NCI-H510A treated with DMSO at 0.1 percent for 48 hours (cell line): ENCODE measurements around the gene CHTF18.
A peak's percentile ranks its signal among the peaks of the same experiment; 100 is the strongest.
"Not testable (repeated sequence)": the region's sequence is repeated elsewhere in the genome, so short reads cannot be mapped to it uniquely, and the experiment has no call there.

Experiments used
- DNase-seq: peaks from one replicate; lab custom pipeline; 2025; lab: John Stamatoyannopoulos, UW

The CHTF18 gene

DNA sequence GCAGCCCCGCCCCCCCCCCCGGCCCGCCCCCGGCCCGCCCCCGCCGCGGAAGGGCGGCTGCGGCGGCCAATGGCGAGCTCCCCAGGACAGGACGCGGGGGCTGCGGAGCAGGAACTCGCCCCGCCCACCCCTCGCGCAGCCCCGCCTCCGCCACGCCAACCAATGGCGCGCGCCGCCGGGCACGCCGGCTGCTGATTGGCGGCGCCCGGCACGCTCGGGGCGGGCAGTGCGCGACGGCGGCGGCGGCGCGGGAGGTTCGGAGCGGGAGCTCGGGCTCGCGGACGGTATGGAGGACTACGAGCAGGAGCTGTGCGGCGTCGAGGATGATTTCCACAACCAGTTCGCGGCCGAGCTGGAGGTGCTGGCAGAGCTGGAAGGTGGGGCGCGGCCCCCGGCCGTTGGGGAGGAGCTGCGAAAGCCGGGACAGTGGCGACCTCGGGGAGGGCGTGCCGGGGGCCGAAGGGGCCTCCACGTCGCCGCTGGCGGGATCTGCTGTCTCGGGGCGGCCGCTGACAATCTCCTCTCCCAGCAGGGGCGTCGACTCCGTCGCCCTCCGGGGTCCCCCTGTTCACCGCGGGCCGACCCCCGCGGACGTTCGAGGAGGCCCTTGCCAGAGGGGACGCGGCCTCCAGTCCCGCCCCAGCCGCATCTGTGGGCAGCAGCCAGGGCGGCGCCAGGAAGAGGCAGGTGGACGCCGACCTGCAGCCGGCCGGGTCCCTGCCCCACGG, at the start of gene CHTF18:
Gene CHTF18 (plus strand): TSS at position 222 of the 728 bp plus-strand sequence. CDS start 65 bp downstream, at position 287.
- peak; percentile 50 for DNase-seq

DNA sequence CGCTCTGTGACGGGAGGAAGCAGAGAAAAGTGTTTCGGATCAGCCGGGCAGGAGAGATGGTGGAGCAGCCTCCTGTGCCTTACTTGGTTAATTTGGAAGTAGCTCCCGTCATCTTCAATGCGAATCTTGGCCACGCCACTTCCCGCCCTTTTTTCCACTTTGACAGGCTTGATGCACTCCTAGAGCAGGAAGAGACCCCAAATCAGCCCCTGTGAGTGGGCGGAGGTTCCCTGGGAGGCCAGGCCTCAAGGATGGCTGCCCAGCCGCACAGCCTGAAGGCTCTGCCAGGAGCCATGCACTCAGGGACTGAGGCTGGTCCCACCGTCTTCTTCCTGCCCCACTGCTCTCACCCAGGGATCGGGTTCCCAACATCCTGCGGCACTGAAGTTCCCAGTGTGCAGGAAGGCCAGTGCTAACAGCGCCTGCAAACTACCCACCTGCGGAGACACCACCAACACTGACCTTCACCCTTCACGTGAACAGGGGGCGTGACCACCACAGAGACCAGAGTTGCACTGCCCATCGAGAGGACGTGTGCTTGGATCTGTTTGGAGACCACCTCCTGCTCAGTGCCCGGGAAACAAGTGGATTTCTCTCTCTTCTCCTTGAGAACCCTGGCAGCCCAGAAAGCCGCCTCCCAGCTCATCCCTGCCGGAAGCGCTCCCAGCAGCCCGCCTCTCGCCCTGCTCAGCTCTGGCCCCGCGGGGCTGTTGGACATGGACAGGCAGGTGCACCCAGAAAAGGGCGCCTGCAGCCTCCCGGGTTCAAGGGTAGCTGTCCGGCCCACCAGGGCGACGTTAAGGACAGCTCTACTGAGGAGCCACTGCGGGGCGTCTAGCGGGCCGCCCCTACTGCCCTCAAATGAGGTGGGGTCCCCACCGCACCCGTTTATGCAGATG, 48.6 kb upstream of the CHTF18 start:
- no peak for DNase-seq

DNA sequence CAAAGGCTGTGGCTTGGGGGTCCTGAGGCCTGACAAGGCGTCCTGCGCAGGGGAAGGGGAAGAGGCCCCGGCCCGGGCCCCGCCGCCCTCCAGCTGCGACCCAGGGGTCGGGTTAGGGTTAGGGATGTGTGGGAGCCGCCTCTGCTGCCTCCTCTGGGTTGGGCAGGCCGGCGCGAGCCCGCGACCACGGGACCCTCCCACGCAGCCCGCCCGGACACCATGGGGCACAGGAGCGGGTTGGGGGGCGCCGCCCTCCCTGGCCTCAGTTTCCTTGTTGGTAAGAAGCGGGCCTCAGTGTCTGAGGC, 48.0 kb upstream of the CHTF18 start:
- no peak for DNase-seq

DNA sequence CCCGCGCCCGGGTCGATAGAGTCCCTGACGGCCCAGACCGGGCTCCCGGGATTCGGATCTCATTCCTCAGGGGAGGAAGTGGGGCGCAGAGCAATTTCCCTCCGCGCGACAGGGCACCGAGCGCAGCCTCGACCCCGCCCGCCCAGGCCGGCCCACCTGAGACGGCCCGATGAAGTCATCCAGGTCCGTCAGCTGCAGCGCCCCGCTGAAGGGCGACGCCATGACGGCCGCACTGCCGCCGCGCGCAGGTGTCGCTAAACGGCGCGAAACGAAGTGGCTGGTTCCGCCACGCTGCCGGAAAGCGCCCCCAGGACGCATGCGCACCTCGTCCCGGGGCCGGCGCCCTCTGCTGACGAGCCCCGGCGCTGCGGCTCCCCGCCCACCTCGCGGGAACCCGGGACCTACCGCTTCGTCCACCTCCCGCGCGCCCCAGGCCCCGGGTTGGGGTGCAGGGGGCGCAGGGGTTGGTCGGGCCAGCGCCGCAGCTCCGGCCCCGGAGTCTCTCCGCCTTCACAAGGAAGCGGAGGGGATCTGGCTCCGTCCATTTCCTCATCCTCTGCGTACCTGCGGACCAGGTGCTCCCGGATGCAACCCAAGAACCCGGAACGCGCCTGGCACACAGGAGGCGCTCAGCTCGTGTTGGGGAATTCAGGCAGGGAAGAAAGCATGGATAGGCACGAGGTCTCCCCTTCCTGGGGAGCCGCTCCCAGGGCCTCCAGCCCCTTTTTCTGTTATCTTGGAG, 47.5 kb upstream of the CHTF18 start, which contains the start of gene CIAO3:
Gene CIAO3 (minus strand): TSS at position 234 of the 742 bp plus-strand sequence. CDS start 12 bp downstream, at position 222.
- DNase-seq, result peak; percentile 45

DNA sequence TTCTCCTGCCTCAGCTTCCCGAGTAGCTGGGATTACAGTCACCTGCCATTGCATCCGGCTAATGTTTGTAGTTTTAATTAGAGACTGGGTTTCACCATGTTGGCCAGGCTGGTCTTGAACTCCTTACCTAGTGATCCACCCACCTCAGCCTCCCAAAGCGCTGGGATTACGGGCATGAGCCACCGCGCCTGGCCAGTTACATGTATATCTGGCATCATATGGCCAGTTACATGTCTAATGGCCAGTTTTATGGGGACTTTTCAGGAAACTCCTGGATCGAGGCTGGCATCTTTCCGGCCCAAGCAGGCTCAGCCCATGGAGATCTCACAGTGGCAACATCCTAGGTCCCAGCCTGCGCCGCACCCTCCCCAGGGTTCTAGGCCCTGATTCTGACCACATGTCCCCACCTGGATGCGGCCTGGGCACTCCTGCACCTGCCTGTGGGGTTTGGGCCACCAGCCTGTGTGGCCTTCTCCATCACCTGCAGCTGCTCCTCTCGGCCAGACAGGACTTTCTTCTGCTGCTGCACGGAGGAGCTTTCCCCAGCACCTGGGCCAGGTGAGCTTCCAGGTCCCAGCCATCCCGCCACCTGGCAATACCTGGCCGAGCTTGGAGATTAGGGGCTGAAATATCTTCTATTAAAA, 46.3 kb upstream of the CHTF18 start:
- DNase-seq, result no peak

DNA sequence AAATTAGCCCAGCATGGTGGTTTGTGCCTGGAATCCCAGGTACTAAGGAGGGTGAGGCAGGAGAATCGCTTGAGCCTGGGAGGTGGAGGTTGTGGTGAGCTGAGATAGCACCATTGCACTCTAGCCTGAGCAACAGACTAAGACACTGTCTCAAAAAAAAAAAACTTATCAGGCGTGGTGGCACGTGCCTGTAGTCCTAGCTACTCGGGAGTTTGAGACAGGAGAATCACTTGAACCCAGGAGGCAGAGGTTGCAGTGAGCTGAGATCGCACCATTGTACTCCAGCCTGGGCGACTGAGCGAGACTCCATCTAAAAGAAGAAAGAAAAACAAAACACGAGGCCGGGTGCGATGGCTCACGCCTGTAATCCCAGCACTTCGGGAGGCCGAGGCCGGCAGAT, 45.5 kb upstream of the CHTF18 start:
- not testable (repeated sequence) for DNase-seq

DNA sequence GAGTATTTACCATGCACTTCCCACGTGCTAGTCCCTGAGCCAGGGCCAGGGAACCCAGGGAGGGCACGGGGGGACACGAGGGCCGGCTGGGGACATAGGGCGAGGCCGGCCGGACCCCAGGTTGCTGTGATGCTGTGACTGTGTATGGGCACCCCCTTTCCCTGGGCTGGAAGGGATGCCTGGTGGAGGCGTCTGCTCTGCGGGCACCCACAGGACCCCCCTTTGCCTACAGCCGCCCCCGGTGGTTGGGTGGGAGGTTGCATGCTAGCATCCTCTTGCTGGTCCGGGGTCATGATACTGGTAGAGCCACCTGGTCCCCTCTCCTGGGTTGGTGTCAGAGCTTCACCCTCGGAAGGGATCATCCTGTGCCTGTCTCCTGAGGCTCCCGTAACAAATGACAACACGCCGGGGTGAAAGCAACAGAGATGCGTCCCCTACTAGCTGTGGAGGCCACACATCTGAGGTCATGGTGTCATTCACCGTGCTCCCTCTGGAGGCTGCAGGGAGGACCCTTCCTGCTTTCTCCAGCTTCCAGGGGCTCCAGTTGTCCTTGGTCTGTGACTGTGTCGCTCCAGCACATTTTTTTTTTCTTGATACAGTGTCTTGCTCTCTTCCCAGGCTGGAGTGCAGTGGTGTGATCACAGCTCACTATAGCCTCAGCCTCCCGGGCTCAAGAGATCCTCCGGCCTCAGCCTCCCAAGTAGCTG, 44.5 kb upstream of the CHTF18 start:
- DNase-seq, result no peak

DNA sequence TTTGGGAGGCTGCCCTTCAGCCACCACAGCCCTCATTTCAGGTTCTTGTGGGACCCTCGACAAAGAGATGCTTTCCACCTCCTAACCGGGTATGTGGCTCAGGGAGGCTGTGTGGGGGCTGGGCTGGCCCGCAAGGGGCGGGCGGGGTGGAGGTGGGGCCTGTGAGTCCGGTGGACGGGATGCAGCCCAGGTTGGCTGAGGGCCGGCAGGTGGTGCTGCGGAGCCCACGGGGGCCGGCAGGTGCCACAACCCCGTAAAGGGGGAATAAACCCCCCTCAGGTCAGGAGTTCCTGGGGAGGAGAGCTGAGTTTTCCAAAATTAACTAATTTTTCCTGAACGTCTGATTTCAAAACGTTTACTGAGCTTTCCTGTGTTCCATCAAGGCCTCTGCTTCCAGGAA, 42.7 kb upstream of the CHTF18 start:
- DNase-seq, result peak; percentile 6

DNA sequence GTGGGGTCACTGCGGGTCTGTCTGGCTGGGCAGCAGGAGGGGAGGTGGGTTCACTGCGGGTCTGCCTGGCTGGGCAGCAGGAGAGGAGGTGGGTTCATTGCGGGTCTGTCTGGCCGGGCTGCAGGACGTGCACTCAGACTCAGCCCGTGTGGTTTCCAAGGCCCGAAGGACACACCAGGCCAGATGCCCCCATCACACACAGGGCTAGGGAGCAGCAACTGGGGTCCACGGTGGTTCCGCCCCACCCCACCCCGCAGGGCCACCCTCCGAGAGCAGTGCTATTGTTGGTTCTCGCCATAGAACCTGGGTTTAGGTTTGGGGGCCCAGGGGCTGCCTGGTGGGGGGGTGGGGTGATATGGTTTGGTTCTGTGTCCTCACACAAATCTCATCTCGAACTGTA, 41.8 kb upstream of the CHTF18 start:
- DNase-seq, result no peak

DNA sequence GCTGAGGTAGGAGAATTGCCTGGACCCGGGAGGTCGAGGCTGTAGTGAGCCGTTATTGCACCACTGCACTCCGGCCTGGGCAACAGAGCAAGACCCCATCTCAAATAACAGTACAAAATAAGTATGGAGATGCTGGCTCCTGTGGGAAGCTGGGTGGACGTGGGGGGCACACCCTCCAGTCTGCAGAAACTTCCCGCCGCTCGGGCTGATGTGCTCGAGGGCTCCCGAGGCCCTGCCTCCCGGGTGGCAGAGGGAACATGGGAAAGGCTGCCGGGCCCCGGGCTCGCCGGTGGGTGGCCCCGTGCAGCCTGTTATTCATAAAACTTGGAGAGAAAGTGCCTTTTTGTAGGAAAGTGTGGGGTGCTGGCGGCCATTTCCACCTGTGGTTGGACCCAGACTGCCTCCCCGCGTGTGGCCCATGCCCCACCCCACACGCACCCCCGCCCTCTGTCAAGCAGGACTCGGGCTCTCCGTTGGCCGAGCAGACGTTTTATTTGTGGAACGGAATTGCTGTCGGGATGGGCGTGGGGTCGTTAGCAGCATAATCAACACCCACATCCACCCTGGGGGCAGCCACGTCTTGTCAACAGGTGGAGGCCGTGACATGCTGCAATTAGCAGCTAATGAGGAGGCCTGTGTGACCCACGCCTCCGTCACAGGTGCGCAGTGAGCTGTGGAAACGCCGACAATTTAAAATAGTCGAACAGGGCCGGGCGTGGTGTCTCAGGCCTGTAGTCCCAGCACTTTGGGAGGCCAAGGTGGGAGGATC, 40.3 kb upstream of the CHTF18 start:
- no peak for DNase-seq

DNA sequence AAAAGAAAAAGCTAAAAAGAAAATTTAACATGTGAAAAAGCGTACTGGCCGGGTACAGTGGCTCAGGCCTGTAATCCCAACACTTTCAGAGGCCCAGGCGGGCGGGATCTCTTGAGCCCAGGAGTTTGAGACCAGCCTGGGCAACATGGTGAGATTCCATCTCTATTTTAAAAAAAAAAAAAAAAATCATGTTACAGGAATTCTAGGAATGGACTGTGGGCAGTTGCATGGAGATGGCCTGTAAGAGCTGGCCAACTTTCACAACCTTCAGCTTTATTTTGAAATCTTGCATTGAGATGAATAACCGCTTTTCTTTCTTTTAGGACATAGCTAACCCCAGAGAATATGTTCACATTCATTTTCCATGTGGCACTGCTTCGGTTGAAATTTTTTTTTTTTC, 39.4 kb upstream of the CHTF18 start:
- no peak for DNase-seq

DNA sequence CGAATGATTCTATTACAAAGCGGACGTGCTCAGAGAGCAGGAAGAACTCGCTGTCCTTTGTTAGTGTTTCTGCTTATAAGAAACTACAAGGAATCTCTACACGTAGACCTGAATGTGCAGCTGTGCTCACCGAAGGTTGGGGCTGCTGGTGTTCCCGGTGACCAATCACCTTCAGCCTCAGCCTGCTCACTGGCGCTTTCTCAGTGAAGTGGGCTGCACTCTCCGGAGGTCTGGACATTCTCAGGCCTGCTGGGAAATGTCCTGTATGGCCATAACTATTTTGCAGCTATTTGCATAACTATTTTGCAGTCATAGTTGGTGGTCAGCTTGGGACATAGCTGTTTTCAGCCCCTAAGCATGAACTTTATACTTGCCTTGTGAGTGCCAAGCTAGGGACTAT, 37.9 kb upstream of the CHTF18 start:
- no peak for DNase-seq

DNA sequence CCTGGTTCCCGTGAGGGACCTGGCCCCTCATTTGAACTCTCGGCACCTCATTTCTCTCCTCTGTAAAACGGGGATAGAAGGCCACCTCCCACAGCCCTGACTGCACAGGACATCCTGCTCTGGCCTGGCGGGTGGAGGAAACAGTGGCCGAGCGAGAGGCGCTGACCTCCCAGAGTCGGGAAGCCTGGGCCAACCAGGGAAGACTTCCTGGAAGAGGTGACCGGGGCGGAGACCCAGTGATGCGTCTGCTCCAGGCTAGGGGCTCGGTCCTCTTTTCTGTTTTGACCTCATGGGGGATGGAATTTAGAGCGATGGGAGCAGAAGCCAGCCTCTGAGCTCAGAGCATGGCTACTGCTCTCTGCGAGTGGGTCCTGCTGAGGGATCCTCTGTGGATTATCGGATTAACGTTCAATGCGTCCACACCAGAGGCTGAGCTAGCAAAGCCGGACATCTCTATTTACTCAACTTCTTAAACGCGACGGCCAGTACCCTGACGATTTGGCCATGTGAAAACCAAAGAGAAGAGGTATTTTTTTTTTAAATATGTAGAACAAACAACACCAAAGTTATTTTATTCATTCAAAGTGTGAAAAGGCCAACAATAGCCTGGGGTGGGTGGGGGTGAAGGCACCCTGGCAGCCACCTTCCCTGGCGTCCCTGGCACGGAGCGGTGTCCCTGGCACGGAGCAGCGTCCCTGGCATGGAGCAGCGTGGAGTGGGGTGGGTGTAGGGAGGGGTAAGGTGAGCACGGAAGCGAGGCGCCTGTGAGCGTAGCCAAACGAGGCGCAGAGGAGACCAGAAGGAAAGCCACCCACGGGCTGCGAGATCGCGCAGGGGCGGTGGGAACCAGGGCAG, 37.0 kb upstream of the CHTF18 start:
- no peak for DNase-seq

DNA sequence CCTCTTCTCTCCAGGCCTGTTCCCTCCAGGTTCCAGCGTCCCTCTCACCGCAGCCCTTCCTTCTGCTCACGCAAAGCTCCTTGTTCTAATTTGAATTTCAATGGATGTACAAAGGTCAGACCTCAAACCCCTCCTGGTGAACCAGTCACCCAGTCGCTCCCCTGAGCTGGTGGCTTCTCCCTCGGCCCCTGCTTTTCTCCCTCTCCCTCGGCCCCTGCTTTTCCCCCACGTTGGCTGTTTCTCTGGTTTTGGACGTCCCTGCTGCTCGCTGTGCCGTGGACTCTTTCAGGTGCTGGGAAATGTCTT, 36.5 kb upstream of the CHTF18 start:
- no peak for DNase-seq

DNA sequence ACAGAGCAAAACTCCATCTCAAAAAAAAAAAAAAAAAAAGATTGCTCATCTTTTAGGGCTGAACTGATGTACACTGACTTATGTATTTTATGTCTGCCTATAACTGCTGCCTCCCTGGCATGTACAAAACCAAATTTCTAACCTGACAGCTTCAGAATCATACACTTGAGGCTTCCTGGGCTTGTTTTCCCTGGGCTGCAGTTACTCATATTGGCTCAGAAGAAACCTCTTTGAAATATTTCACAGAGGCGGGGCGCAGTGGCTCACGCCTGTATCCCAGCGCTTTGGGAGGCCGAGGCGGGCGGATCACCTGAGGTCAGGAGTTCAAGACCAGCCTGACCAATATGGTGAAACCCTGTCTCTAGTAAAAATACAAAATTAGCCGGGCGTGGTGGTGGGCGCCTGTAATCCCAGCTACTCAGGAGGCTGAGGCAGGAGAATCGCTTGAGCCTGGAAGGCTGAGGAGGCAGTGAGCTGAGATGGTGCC, 34.3 kb upstream of the CHTF18 start:
- not testable (repeated sequence) for DNase-seq

DNA sequence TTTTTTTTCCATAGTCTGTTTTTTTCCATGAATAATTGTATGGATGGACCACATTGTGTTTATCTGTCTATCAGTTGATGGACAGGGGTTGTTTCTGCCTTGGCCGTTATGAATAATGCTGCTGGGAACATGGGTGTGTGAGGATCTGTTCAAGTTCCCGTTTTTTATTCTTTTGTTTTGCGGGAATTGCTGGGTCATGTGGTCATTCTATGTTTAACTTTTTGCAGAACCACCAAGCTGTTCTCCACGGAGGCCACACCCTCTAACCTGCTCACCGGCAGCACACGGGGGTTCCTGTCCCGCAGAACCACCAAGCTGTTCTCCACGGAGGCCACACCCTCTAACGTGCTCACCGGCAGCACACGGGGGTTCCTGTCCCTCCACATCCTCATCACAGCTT, 33.8 kb upstream of the CHTF18 start:
- DNase-seq, result no peak

DNA sequence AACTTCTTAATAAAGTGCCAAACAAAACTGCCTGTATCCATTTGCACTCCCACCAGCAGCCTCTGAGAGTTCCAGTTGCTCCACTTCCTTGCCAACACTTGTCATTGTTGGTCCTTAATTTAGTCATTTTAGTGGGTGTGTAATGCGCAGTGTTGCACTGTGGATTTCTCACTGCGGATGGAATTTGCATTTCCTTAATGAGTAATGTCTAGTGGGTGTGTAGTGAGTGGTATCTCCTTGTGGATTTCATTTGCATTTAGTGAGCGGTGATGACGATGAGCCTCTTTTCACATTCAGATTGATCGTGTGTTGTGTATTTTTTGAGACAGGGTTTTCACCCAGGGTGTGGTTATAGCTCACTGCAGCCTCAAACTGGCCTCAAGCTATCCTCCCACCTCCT, 32.0 kb upstream of the CHTF18 start:
- no peak for DNase-seq

DNA sequence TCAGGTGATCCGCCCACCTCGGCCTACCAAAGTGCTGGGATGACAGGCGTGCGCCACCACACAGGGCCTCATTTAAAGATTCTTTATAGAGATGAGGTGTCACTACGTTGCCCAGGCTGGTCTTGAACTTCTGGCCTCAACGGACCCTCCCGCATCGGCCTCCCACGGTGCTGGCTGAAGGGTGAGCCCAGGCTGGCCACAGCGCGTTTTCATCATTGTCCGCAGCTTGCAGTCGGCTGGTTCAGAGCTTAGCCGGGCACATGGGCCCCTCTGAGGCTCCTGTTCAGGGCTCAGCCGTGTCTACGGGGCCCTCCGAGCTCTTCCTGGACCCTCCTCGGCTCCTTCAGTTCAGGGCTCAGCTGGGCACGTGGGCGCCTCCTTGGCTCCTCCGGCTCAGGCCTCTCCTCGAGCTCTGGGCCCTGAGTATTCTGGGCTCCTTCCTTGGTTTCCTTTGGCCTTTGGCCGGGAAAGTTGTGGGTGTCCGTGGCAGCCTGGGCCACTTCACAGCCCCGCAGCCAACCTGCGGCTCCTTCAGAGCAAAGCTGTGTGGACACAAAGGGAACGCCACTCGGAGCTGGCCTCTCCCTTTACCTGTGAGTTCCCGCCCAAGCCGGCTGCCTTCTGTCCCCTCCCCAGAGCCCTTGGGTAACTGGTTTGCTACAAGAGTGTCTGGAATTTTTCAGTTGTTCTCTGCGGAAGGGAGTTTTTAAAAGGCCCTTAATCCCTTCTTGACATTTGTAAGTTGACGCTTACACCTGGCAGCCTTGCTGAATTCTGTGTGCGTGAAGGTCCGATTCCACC, 29.1 kb upstream of the CHTF18 start:
- DNase-seq, result no peak

DNA sequence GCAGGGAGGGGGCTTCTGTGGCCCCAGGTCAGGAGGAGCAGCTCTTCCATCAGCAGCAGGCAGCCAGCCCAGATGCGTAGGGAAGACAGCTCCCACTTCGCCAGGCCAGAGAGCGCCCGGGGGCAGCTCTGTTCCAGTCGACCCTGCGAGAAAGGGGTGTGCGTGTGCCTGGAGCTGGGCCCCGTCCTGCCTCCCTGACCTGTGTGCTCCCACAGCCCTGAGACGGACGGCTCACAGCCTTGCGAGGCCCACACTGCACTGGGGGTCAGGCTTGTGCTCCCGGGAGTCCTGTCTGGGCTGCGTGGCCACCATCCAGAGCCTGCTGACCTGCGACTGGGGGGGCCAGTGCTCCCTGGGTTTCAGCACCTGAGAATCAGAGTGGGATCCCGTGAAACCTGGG, 28.4 kb upstream of the CHTF18 start:
- DNase-seq, result no peak
